ENCODE measurements around the gene CEBPZOS.
"Not testable (repeated sequence)": the region's sequence is repeated elsewhere in the genome, so short reads cannot be mapped to it uniquely, and the experiment has no call there.

Gene CEBPZOS

GRCh38 chr2:37191253-37191652 lies 5.0 kb upstream of the CEBPZOS start:
- no peak for DNase-seq (ENCODE audit: low read depth)

- DNase-seq (ENCODE audit: low read depth), result no peak
These were observed 4.5 kb upstream of the CEBPZOS start for GRCh38 chr2:37191747-37192146.

- DNase-seq (ENCODE audit: low read depth), result no peak
These were observed 3.7 kb upstream of the CEBPZOS start for GRCh38 chr2:37192551-37192950.

GRCh38 chr2:37195862-37196319 lies 405 bp upstream of the CEBPZOS start:
- not testable (repeated sequence) for DNase-seq (ENCODE audit: low read depth)

- no peak for DNase-seq (ENCODE audit: low read depth)
These were observed 2.4 kb downstream of the CEBPZOS start for GRCh38 chr2:37198681-37199065.

GRCh38 chr2:37201208-37201607 lies 4.9 kb downstream of the CEBPZOS start:
- no peak for DNase-seq (ENCODE audit: low read depth)

- no peak for DNase-seq (ENCODE audit: low read depth)
These were observed 5.5 kb downstream of the CEBPZOS start for GRCh38 chr2:37201766-37202165.

- DNase-seq (ENCODE audit: low read depth), result no peak
These were observed 7.4 kb downstream of the CEBPZOS start for GRCh38 chr2:37203708-37204107.

- not testable (repeated sequence) for DNase-seq (ENCODE audit: low read depth)
These were observed 8.9 kb downstream of the CEBPZOS start for GRCh38 chr2:37205071-37205661.

GRCh38 chr2:37205689-37206341 lies 9.5 kb downstream of the CEBPZOS start:
- no peak for DNase-seq (ENCODE audit: low read depth)

GRCh38 chr2:37206760-37207159 lies 10.5 kb downstream of the CEBPZOS start:
- DNase-seq (ENCODE audit: low read depth), result not testable (repeated sequence)

GRCh38 chr2:37211212-37211611 lies 14.9 kb downstream of the CEBPZOS start:
- DNase-seq (ENCODE audit: low read depth), result no peak

- no peak for DNase-seq (ENCODE audit: low read depth)
These were observed 15.6 kb downstream of the CEBPZOS start for GRCh38 chr2:37211939-37212338.

- DNase-seq (ENCODE audit: low read depth), result no peak
These were observed 19.0 kb downstream of the CEBPZOS start for GRCh38 chr2:37215250-37215649.

- DNase-seq (ENCODE audit: low read depth), result no peak
These were observed 22.8 kb downstream of the CEBPZOS start for GRCh38 chr2:37219046-37219445.

GRCh38 chr2:37223131-37223530 lies 26.8 kb downstream of the CEBPZOS start:
- DNase-seq (ENCODE audit: low read depth), result no peak

- DNase-seq (ENCODE audit: low read depth), result no peak
These were observed 27.8 kb downstream of the CEBPZOS start for GRCh38 chr2:37224063-37224462.

- not testable (repeated sequence) for DNase-seq (ENCODE audit: low read depth)
These were observed 28.8 kb downstream of the CEBPZOS start for GRCh38 chr2:37225129-37225528.

- DNase-seq (ENCODE audit: low read depth), result no peak
These were observed 30.6 kb downstream of the CEBPZOS start for GRCh38 chr2:37226863-37227262.

- no peak for DNase-seq (ENCODE audit: low read depth)
These were observed 32.5 kb downstream of the CEBPZOS start for GRCh38 chr2:37228788-37229187.

- no peak for DNase-seq (ENCODE audit: low read depth)
These were observed 34.3 kb downstream of the CEBPZOS start for GRCh38 chr2:37230581-37230980.

GRCh38 chr2:37231241-37232130 lies 35.2 kb downstream of the CEBPZOS start, which contains the start of the genes CEBPZ and NDUFAF7:
Gene CEBPZ (minus strand): TSS chr2:37231596. CDS start chr2:37231567, 29 bp downstream.
Gene NDUFAF7 (plus strand): TSS chr2:37231658. CDS start chr2:37231706, 48 bp downstream.
- peak; percentile 81 for DNase-seq (ENCODE audit: low read depth)

Data from GM04504 (cell line).